ENCODE results near the gene RASSF5.

Gene RASSF5

DNA sequence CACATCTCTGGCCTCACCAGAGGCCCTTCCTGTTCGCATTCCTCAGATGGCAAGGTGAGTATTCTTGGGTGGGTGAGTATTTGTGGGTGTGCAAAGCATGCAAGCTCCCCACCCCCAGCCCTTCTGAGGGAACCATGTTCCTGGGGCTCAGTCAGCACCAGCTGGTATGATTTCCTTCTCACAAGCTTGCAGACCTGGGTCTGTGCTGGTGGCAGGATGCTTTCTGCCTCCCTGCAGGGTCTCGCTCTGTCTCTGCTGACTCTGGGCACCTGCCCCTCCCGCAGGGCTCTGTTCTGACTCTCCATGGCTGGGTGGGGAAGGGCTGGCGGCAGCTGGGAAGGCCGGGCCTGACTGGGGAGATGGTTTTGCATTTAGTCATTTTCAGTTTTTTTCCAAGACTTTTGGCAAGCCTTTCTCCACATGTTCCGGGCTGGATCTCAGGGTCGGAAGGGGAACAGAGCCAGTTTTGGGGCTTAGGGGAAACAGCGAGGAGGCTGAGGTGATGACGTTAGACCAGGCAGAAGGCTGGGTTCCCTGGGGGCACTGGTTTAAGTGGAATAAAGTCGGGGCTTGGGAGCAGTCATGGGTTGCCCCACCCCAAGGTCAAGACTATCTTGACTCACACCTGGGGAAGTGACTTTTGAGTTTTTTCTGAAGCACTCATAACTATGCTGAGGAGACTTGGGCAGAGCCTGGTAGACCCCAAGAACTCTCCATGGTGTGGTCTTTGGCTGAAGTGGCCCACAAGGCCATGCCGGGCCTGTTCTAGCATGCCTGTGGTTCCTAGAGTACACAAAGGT, 6.2 kb downstream of the RASSF5 start:
- in situ Hi-C loops (cut with HindIII; ENCODE audit: low pct_ligation_motif_present, low sequenced_read_pairs): no loop called here
- peaks cover 2% of the 10 kb centered on the region for H3K27me3 ChIP-seq (replicated peaks)
- peak; percentile 39 for DNase-seq
- H3K27ac ChIP-seq: no peak overlapping the region
- TF ChIP-seq CTCF (IDR thresholded peaks at IDR 0.05; ENCODE audit: low read depth, low read length, missing control alignments): no peak
- no peaks in the 10 kb centered on the region for H3K36me3 ChIP-seq (replicated peaks)
- H3K4me3 ChIP-seq (ENCODE audit: low read depth, low read length): no peak overlapping the region

- H3K36me3 ChIP-seq (replicated peaks): no peaks in the 10 kb centered on the region
- no peak overlapping the region for H3K27ac ChIP-seq
- TF ChIP-seq CTCF (IDR thresholded peaks at IDR 0.05; ENCODE audit: low read depth, low read length, missing control alignments): no peak
- in situ Hi-C loops (cut with HindIII; ENCODE audit: low pct_ligation_motif_present, low sequenced_read_pairs): no loop called here
- no peaks in the 10 kb centered on the region for H3K27me3 ChIP-seq (replicated peaks)
- no peak overlapping the region for H3K4me3 ChIP-seq (ENCODE audit: low read depth, low read length)
- no peak for DNase-seq
These were observed 7.6 kb downstream of the RASSF5 start for GRCh38 chr1:206514813-206515387.

- TF ChIP-seq CTCF (IDR thresholded peaks at IDR 0.05; ENCODE audit: low read depth, low read length, missing control alignments): no peak
- no peak overlapping the region for H3K27ac ChIP-seq
- H3K36me3 ChIP-seq (replicated peaks): no peaks in the 10 kb centered on the region
- in situ Hi-C loops (cut with HindIII; ENCODE audit: low pct_ligation_motif_present, low sequenced_read_pairs): no loop called here
- no peaks in the 10 kb centered on the region for H3K27me3 ChIP-seq (replicated peaks)
- H3K4me3 ChIP-seq (ENCODE audit: low read depth, low read length): no peak overlapping the region
- no peak for DNase-seq
These were observed 9.3 kb downstream of the RASSF5 start for GRCh38 chr1:206516728-206516990.

- H3K27me3 ChIP-seq (replicated peaks): no peaks in the 10 kb centered on the region
- no peak for DNase-seq
- H3K36me3 ChIP-seq (replicated peaks): no peaks in the 10 kb centered on the region
- no peak overlapping the region for H3K27ac ChIP-seq
- no peak overlapping the region for H3K4me3 ChIP-seq (ENCODE audit: low read depth, low read length)
- in situ Hi-C loops (cut with HindIII; ENCODE audit: low pct_ligation_motif_present, low sequenced_read_pairs): no loop called here
- no peak for TF ChIP-seq CTCF (IDR thresholded peaks at IDR 0.05; ENCODE audit: low read depth, low read length, missing control alignments)
These were observed 10.5 kb downstream of the RASSF5 start for GRCh38 chr1:206517784-206518183.

DNA sequence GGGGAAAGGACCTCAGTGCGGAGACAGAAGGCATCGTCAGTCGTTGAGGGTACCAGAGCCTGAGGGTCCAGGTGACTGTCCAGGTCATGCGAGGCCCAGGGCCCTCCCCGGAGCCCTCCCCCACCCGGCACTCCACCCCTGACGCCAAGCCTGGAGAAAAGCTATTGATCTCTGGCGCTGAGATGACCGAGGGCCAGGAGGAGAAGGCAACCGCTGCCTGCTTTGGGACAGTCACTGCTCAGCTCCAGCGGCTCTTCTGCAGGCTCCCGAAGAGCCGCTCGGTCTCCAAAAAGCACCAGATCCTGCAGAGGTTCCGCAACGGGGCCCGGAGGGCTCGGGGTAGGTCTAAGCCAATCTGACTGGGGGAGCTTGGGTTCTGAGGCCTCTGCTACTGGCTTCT, 10.9 kb downstream of the RASSF5 start:
- Histone ChIP-seq H3K4me3 (ENCODE audit: low read depth, low read length) (no peak overlapping the region), H3K36me3 (replicated peaks) (no peaks in the 10 kb centered on the region), H3K27me3 (replicated peaks) (no peaks in the 10 kb centered on the region), H3K27ac (no peak overlapping the region)
- in situ Hi-C loops (cut with HindIII; ENCODE audit: low pct_ligation_motif_present, low sequenced_read_pairs): no loop called here
- no peak for DNase-seq
- TF ChIP-seq CTCF (IDR thresholded peaks at IDR 0.05; ENCODE audit: low read depth, low read length, missing control alignments): no peak

DNA sequence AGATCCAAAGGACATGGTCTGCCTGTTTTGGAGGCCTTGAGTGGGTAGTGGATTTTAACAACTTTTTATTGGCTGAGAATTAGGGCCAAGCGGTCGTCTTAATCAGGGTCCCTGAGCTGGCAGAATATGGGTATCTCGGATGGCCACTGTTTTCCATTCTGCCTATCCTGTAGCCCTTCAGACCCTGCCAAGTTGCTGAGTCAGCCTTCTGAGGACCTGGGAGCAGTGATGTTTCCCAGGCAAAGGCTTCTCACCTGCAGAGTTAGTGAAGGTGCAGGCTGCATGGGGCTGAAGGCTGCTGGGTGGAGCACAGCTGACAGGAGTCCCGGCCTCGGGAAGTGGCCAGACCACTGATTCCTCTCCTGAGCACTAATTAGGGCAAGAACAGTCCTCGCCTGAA, 11.4 kb downstream of the RASSF5 start:
- Histone ChIP-seq H3K27ac (no peak overlapping the region), H3K4me3 (ENCODE audit: low read depth, low read length) (no peak overlapping the region), H3K27me3 (replicated peaks) (no peaks in the 10 kb centered on the region), H3K36me3 (replicated peaks) (no peaks in the 10 kb centered on the region)
- DNase-seq: no peak
- in situ Hi-C loops (cut with HindIII; ENCODE audit: low pct_ligation_motif_present, low sequenced_read_pairs): no loop called here
- no peak for TF ChIP-seq CTCF (IDR thresholded peaks at IDR 0.05; ENCODE audit: low read depth, low read length, missing control alignments)
